ENCODE results near the gene ST8SIA3. TPM values are rescaled to one million over a fixed set of nuclear protein-coding genes. Genes with fewer than 3 reads are reported as not detected.
"Not testable (repeated sequence)": the region's sequence is repeated elsewhere in the genome, so short reads cannot be mapped to it uniquely, and the experiment has no call there.

ST8SIA3 gene
- total RNA-seq, 1 donor from 2014 or later, result not detected

DNA sequence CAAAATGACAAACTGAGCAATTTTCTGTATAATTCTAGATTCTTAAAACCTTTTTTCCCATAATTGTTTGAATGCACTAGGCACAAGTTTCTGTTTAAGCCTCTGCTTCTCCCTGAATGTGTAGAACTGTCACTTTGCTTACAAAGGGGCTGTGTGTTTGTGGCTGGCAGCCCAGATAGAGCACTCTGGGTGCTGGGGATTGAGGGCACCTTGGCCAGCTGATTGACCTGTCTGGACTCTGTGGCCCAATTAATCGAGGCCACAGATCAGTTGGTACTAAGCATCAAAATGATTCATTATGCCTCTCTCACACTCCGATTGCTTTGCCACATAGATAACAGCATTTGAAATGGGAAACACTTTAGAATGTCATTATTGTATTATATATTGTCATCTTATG, 12.1 kb downstream of the ST8SIA3 start:
- no peak for DNase-seq (ENCODE audit: low spot score)

DNA sequence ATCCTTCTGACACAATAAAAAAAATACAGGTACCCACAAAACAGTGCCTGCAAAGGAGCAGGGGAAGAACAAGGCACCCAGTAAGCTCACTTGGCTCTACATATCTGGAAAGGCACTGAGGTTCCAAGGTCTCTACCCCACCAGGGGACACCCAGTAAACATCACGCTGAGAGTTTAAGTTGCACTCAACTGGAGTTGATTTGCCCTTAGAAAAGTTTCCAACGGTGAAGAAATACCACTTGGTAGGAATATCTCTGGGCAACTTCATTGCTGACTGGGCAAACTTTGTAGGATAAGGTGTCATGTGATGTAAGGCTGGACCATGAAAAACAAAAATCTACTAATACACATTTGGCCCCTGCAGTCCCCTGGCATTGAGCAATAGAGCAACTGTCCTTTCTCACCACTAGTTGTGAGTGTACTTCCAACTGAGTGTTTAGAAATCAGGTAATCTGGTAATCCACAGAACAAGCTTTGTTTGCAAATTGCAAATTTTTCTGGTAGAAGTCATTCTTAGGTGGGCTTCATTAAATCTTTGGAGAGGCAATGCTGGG, 14.2 kb downstream of the ST8SIA3 start:
- no peak for DNase-seq (ENCODE audit: low spot score)

DNA sequence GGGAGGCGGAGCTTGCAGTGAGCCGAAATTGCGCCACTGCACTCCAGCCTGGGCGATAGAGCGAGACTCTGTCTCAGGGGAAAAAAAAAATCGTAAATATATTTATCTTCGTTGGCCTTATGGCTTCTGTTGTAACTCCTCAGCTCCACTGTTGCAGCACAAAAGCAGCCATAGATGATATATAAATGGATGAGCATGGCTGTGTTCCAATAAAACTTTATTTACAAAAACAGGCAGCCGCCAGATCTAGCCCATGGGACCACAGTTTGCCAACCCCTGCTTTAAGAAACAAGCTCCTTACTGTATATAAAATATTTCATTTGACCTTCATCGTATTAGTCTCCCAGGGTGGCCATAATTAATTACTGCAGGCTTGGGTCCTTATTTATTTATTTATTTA, 20.1 kb downstream of the ST8SIA3 start:
- DNase-seq (ENCODE audit: low spot score), result no peak

DNA sequence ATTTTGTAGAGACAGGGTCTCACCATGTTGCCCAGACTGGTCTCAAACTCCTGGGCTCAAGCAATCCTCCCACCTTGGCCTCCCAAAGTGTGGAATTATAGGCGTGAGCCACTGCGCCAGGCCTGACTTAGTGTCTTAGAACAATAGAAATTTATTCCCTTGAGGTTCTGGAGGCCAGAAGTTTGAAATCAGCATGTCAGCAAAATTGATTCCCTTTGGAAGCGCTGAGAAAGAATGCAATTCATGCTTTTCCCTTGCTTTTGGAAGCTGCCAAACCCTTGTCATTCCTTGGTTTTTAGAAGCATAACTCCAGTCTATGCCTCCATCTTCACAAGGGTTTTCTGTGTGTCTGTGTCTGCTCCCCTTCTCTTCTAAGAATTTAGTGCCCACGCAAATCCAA, 20.7 kb downstream of the ST8SIA3 start:
- no peak for DNase-seq (ENCODE audit: low spot score)

DNA sequence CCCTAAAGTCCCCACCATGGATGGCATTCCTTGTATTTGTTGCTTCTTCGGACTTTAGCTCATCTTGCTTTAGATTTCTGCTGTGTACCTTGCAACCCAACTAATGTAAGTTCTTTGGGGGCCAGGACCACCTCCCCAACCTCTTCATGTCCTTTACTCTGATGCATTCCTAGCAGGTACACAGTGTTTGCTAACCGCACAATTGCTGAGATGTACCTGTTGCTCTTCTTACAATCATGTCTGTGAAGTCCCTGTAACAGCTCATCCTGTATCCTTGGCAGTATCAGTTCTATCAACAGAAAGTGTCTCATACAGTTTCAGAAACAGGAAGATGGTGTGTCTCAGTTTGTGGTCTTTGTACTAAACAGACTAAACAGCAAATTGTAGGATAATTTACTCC, 24.1 kb downstream of the ST8SIA3 start:
- no peak for DNase-seq (ENCODE audit: low spot score)

DNA sequence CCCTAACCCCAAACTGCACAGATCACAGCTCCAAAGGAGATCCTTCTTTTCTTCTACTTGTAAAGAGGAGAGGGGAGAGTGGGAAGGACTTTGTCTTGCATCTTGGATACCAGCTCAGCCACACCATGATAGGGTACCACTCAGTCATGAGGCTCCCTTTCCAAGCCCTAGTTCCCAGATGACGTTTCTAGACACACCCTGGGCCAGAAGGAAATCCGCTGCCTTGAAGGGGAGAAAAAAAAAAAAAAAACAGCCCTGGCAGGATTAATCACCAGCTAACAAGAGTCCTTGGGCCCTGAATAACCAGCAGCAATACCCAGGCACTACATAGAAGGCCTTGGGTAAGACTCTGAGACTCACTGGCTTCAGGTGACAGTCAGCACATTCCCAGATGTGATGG, 36.9 kb downstream of the ST8SIA3 start:
- DNase-seq (ENCODE audit: low spot score), result no peak

DNA sequence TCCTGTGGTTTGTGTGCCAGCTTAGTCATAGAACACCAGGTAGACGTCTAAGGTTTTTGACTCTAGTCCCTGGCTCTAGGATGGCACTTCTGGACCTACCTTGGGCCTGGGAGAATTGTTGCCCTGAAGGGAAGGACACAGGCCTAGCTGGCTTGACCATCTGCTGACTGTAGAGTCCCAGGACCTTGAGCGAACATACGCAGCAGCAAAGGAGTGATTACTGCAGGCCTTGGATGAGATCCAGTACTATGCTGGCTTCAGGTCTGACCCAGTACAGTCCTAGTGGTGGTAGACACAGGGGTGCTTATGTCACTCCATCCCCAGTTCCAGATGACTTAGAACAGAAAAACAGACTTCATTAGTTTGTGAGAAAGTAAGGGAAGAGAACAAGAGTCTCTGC, 37.7 kb downstream of the ST8SIA3 start:
- DNase-seq (ENCODE audit: low spot score), result no peak

DNA sequence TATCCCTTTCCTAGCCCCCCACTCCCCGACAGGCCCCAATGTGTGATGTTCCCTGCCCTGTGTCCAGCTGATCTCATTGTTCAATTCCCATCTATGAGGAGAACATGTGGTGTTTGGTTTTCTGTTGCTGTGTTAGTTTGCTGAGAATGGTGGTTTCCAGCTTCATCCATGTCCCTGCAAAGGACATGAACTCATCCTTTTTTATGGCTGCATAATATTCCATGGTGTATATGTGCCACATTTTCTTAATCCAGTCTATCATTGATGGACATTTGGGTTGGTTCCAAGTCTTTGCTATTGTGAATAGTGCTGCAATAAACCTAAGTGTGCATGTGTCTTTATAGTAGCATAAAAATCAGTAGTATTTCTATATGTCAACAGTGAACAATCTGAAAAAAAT, 42.4 kb downstream of the ST8SIA3 start:
- DNase-seq (ENCODE audit: low spot score), result not testable (repeated sequence)

DNA sequence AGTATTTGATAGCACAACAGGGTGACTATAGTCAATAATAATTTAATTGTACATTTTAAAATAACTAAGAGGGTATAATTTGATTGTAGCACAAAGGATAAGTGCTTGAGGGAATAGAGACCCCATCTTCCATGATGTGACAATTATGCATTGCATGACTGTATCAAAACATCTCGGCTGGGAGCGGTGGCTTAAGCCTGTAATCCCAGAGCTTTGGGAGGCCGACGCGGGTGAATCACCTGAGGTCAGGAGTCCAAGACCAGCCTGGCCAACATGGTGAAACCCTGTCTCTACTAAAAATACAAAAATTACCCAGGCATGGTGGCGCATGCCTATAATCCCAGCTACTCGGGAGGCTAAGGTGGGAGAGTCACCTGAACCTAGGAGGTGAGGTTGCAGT, 44.5 kb downstream of the ST8SIA3 start:
- not testable (repeated sequence) for DNase-seq (ENCODE audit: low spot score)

DNA sequence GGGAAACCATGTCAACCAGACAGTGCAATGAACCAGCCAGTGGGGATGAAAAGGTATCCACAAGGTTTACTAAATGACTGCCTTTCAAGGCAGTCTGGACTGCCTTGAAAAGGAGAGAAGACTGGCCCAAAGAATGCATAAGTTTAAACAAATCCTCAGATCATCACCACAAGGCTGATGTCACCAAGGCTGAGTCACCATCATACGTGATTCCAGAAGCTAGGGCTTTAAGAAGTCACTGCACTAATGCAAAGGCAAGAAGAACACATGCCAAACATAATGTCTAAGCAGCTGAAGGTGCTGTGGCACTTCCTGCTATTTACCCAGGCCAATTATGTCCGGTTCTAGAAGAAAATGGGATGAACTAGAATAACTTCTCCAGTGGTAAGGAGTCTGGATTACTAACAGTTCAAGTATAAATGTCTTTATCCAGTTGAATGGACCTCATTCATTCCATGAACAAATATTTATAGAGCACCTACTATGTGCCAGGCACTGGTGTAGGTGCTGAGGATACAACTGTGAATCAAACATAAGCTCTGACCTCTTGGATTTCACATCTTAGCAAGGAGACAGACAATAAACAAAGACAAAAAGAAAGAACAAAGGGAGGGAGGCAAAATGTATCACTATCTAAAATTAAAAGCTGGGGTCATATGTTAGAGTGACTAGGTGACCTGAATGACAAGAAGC, 45.2 kb downstream of the ST8SIA3 start:
- no peak for DNase-seq (ENCODE audit: low spot score)

DNA sequence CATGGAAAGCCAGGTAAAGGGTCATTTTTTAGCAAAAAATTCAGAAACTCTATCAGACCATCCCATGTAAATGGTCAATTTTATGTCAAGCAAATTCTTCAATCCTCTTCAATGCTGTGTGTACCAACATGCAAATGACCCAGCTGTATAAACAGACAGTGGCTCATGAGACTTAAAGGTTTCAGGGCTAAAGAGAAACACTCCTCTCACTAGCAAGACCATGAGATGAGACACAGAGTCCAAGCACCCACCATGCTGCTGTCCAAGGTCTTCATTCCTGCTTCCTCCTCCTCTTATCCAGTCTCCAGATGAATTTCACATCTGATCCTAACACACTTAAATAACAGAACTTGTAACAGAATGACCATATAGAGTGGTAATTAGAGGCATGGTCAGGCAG, 52.0 kb downstream of the ST8SIA3 start:
- no peak for DNase-seq (ENCODE audit: low spot score)

DNA sequence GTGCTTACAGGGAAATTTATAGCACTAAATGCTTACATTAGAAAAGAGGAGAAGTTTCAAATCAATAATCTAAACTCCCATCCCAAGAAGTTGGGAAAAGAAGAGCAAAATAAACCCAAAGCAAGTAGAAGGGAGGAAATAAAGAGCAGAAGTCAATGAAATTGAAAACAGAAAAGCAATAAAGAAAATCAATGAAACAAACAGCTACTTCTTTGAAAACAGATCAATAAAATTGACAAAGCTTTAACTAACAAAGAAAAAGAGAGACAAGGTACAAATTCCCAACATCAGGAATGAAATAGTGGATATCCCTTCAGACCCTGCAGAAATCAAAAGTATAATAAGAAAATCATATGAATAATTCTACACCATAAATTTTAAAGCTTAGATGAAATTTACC, 57.3 kb downstream of the ST8SIA3 start:
- no peak for DNase-seq (ENCODE audit: low spot score)

DNA sequence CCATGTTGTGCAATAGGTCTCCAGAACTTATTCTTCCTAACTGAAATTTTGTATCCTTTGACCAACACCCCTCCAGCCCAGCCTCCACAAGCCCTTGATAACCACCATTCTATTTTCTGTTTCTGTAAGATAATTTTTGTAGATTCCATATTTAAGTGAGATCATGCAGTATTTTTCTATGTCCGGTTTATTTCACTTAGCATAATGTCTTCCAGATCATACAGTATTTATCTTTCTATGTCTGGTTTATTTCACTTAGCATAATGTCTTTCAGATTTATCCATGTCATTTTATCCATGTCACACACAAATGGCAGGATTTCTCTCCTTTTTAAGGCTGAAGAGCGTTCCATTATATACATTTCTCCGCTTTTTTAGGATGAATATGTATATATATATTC, 58.4 kb downstream of the ST8SIA3 start:
- no peak for DNase-seq (ENCODE audit: low spot score)

DNA sequence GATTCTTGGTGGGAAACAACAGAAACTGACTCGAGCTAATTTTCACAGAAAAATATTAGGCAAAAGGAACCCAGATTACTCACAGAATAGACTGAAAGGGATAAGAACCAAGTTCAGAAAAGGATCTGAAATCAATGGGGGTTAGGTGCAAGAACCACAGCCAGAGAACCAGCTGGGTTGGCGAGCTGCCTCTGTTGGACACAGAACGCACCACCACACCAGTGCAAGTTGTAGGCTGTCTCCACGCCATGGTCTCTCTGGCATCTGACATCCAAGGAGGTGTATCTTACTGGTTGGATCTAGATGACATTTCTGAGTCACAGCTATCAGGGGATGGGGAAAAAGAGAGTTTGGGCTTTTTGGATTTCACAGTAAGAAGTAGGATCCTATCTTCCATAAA, 64.2 kb downstream of the ST8SIA3 start:
- no peak for DNase-seq (ENCODE audit: low spot score)

Other genes starting within 250 kb of the ST8SIA3 start
- gene BOD1L2, start 205.5 kb upstream of the ST8SIA3 start, total RNA-seq, result not detected
- 0.03 TPM for gene ONECUT2, start 82.8 kb downstream of the ST8SIA3 start, total RNA-seq
- gene FECH, start 234.1 kb downstream of the ST8SIA3 start, total RNA-seq, result 13.7 TPM